HepG2 (cell line): ENCODE results near the gene TRDMT1.

Experiments used
- CTCF ChIP-seq: sonication (generic); formaldehyde crosslinking; IDR thresholded peaks from 2 replicates; pipeline ENCODE4 v1.5.0; 2020; ENCODE audit warnings: mild to moderate bottlenecking, missing genetic modification reagents, moderate library complexity
- EEA1 ChIP-seq: sonication (generic); formaldehyde crosslinking; IDR thresholded peaks from 2 replicates; pipeline ENCODE4 v1.5.1; 2020; ENCODE audit warnings: mild to moderate bottlenecking, missing genetic modification reagents, borderline replicate concordance
- KLF13 ChIP-seq: sonication (generic); formaldehyde crosslinking; IDR thresholded peaks from 2 replicates; pipeline ENCODE4 v1.4.0; 2020; ENCODE audit warnings: mild to moderate bottlenecking, missing genetic modification reagents
- KLF6 ChIP-seq: IDR thresholded peaks from 2 replicates; pipeline ENCODE4 v1.8.0; 2016; ENCODE audit warnings: missing biosample characterization, missing genetic modification reagents
- NR2F6 ChIP-seq, 2 experiments: IDR thresholded peaks; 2 replicates each; pipeline ENCODE4 v1.6.1; 2016; ENCODE audit warnings: antibody characterized with exemption in 1 of 2, mild to moderate bottlenecking in 1 of 2
- POLR2A ChIP-seq, 2 experiments: IDR thresholded peaks; 2 replicates each; pipeline ENCODE4 v1.6.1; 2011; ENCODE audit warnings: low read depth in 2 of 2, low read length in 2 of 2, mild to moderate bottlenecking in 1 of 2, moderate library complexity in 1 of 2; ENCODE audit not compliant: insufficient read depth in 1 of 2
- PRMT3 ChIP-seq: sonication (generic); formaldehyde crosslinking; IDR thresholded peaks from 2 replicates; pipeline ENCODE4 v1.8.1; 2022; ENCODE audit warnings: low read depth, mild to moderate bottlenecking, moderate library complexity, missing genetic modification reagents, borderline replicate concordance
- RNF2 ChIP-seq: fragments of 450-650 bp; conservative IDR thresholded peaks from 2 replicates; pipeline ENCODE4 v1.6.1; 2016; ENCODE audit warnings: low read depth
- SRSF1 ChIP-seq: fragments of 200-400 bp; formaldehyde crosslinking; optimal IDR thresholded peaks from 2 replicates; pipeline ENCODE3; 2017; ENCODE audit warnings: mild to moderate bottlenecking, low read depth, low read length, moderate library complexity
- TFDP1 ChIP-seq: IDR thresholded peaks from 2 replicates; pipeline ENCODE4 v1.6.1; 2016; ENCODE audit warnings: missing compliant biosample characterization, missing genetic modification reagents, borderline replicate concordance
- THYN1 ChIP-seq: sonication (generic); formaldehyde crosslinking; IDR thresholded peaks from 2 replicates; pipeline ENCODE4 v1.8.1; 2023; ENCODE audit warnings: low read depth, mild to moderate bottlenecking, moderate library complexity, missing genetic modification reagents, borderline replicate concordance
- ZNF878 ChIP-seq: sonication (generic); formaldehyde crosslinking; IDR thresholded peaks from 2 replicates; pipeline ENCODE4 v1.8.1; 2023; ENCODE audit warnings: mild to moderate bottlenecking, missing genetic modification reagents, moderate library complexity
- ZSCAN29 ChIP-seq: sonication (generic); formaldehyde crosslinking; conservative IDR thresholded peaks from 2 replicates; pipeline ENCODE4 v1.4.0; 2020; ENCODE audit warnings: mild to moderate bottlenecking, missing genetic modification reagents
- TF ChIP-seq, protein P1 (sequence below): fragments of 450-650 bp; IDR thresholded peaks from 2 replicates; pipeline ENCODE4 v1.6.1; 2016

GRCh38 chr10:17209302-17209701 is 7.8 kb upstream of the TRDMT1 start:
- TF ChIP-seq TFDP1 (no peak), CTCF (CRISPR knock-in tag) (no peak), KLF6 (CRISPR knock-in tag) (no peak), ZSCAN29 (CRISPR knock-in tag) (no peak), ZNF878 (no peak), THYN1 (CRISPR knock-in tag) (no peak), PRMT3 (no peak), NR2F6 (IDR thresholded peaks at IDR 0.05) (no peak), NR2F6 (CRISPR knock-in tag; IDR thresholded peaks at IDR 0.05) (no peak), POLR2A (IDR thresholded peaks at IDR 0.05; ENCODE audit: insufficient read depth in 1 of 2, low read depth in 2 of 2, low read length in 2 of 2) (no peak), SRSF1 (no peak), RNF2 (no peak), EEA1 (no peak), KLF13 (CRISPR knock-in tag) (no peak)
- TF ChIP-seq, protein P1, sequence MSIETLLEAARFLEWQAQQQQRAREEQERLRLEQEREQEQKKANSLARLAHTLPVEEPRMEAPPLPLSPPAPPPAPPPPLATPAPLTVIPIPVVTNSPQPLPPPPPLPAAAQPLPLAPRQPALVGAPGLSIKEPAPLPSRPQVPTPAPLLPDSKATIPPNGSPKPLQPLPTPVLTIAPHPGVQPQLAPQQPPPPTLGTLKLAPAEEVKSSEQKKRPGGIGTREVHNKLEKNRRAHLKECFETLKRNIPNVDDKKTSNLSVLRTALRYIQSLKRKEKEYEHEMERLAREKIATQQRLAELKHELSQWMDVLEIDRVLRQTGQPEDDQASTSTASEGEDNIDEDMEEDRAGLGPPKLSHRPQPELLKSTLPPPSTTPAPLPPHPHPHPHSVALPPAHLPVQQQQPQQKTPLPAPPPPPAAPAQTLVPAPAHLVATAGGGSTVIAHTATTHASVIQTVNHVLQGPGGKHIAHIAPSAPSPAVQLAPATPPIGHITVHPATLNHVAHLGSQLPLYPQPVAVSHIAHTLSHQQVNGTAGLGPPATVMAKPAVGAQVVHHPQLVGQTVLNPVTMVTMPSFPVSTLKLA = no peak
